ENCODE data around the gene EXOC2.
"Not testable (repeated sequence)": the region's sequence is repeated elsewhere in the genome, so short reads cannot be mapped to it uniquely, and the experiment has no call there.

EXOC2 gene

DNA sequence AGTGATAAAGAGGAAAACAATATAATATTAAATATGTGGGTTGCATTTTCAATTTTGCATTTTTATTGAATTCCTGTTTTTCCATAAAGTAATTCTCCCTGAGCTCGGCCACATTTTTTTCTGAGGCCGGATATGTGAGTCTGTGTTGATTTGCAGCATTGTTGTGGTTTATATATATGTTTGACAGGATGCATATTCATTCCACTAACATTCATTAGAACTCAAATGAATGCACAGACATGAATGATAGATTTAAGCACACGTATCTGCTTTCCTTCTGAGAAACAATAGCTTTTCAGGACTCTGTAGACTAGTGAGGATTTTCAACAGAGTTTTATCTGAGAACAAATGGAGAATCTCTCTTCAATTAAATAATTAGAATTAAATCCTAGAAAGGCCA lies 10.6 kb upstream of the EXOC2 start:
- H3K4me3 ChIP-seq (ENCODE audit: low read length) = no peak overlapping the region
- TF ChIP-seq, protein P1, sequence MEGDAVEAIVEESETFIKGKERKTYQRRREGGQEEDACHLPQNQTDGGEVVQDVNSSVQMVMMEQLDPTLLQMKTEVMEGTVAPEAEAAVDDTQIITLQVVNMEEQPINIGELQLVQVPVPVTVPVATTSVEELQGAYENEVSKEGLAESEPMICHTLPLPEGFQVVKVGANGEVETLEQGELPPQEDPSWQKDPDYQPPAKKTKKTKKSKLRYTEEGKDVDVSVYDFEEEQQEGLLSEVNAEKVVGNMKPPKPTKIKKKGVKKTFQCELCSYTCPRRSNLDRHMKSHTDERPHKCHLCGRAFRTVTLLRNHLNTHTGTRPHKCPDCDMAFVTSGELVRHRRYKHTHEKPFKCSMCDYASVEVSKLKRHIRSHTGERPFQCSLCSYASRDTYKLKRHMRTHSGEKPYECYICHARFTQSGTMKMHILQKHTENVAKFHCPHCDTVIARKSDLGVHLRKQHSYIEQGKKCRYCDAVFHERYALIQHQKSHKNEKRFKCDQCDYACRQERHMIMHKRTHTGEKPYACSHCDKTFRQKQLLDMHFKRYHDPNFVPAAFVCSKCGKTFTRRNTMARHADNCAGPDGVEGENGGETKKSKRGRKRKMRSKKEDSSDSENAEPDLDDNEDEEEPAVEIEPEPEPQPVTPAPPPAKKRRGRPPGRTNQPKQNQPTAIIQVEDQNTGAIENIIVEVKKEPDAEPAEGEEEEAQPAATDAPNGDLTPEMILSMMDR (conservative IDR thresholded peaks at IDR 0.05; ENCODE audit: low read length) = no peak

DNA sequence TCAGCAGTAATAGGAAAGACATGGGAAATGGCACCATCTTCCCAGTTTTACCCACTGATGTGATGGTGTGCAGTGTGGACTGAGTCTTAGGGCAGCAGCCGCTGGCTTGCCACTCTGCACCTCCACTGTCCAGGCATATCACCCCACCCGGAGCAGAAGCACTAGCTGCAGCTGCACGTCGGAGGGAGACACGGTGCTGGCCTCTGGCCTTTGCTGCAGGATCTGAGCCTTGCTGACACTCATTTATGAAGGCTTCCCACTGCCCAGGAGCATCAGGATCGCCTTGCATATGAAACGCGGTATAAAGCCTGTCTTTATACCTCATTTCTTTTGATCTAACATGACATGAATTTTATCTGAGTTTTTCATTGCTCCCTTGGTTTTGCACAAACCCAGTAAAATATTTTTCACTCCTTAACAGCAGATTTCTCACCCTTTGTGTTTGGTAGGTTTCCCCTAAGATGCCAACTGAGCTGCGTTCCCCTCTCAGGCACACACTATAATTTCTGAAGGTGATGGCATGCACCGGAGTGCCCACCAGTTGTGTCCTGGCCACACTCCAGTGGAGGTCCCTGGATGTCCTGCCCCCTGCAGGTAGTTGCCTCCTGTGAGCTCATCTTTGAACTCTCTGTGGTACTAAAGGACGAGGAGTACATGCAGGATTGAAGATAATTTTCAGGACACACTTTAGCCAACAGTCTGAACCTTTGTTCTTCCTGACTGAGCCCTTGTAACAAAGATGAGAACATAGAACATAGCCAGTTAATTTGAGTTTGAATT lies 9.0 kb upstream of the EXOC2 start:
- TF ChIP-seq, protein P1 (conservative IDR thresholded peaks at IDR 0.05; ENCODE audit: low read length) = no peak
- DNase-seq (ENCODE audit: low read depth) = no peak
- no peak overlapping the region for H3K4me3 ChIP-seq (ENCODE audit: low read length)

More for the DNA sequence above, 10.6 kb upstream of the EXOC2 start:
- no peak for DNase-seq (ENCODE audit: low read depth)

DNA sequence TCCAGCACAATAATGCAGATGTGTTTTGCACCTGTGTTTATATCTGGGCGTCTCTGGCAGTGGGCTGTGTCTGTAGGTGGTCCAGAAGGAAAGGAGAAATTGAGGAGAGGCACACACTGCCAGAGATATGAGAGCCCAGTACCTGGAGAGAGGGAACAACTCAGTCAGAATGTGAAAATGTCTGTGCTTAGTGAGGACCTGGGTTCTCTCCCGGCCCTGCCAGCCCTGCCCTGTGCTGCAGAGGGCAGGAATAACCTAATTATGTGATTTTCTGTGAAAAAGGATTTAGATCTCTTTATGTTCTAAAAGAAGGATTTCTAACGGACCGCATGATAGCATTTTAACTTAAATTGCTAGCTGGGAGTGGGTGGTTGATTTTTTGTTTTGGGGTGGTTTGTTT lies 8.3 kb upstream of the EXOC2 start:
- TF ChIP-seq, protein P1 (conservative IDR thresholded peaks at IDR 0.05; ENCODE audit: low read length) = no peak
- DNase-seq (ENCODE audit: low read depth) = no peak
- H3K4me3 ChIP-seq (ENCODE audit: low read length) = no peak overlapping the region

DNA sequence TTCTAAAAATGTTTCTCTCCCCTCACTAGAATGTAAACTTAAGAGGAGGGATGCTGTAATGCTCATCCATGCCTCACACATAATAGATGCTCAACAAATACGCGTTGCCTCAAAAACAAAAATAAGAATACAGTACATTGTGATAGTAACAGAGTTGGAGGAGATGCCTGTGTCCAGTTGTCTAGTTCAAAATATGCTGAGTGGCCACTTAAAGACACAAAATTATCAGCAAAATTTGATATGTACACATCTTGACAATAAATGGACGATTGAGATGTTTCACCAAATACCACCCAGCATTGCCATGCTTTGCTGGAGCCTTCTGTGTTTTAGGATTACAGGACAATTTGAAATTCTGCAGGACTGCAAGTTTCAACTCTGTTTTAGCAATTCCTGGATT lies 7.6 kb upstream of the EXOC2 start:
- no peak overlapping the region for H3K4me3 ChIP-seq (ENCODE audit: low read length)
- TF ChIP-seq, protein P1 (conservative IDR thresholded peaks at IDR 0.05; ENCODE audit: low read length) = no peak
- DNase-seq (ENCODE audit: low read depth) = no peak

DNA sequence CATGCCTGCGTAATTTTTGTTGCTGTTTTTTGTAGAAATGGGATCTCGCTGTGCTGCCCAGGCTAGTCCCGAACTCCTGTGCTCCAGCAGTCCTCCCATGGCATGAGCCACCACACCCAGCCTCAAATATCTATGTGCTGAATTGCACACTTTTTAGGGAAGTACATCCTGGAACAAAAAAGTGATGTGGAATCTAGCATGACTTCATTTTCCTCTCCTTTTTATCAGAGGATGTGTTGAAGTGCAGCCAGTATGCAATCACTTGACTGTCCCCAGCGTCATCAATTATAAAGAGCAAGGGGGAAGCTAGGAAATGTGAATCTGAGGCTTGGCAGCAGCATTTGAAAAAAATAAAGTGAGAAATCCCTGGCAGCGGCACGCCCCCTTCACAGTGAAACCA lies 6.4 kb upstream of the EXOC2 start:
- H3K4me3 ChIP-seq (ENCODE audit: low read length) = no peak overlapping the region
- DNase-seq (ENCODE audit: low read depth) = no peak
- TF ChIP-seq, protein P1 (conservative IDR thresholded peaks at IDR 0.05; ENCODE audit: low read length) = no peak

DNA sequence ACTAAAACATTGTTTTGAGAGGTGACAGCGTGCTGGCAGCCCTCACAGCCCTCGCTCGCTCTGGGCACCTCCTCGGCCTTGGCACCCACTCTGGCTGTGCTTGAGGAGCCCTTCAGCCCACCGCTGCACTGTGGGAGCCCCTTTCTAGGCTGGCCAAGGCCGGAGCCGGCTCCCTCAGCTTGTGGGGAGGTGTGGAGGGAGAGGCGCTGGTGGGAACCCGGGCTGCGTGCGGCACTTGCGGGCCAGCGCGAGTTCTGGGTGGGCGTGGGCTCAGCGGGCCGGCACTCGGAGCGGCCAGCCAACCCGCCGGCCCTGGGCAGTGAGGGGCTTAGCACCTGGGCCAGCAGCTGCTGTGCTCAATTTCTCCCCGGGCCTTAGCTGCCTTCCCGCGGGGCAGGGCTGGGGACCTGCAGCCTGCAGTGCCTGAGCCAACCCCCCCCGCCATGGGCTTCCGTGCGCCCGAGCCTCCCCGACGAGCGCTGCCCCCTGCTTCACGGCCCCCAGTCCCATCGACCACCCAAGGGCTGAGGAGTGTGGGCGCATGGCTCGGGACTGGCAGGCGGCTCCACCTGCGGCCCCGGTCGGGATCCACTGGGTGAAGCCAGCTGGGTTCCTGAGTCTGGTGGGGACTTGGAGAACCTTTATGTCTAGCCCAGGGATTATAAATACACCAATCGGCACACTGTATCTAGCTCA lies 1.6 kb upstream of the EXOC2 start:
- DNase-seq (ENCODE audit: low read depth); H3K4me3 ChIP-seq (ENCODE audit: low read length): not testable (repeated sequence)

DNA sequence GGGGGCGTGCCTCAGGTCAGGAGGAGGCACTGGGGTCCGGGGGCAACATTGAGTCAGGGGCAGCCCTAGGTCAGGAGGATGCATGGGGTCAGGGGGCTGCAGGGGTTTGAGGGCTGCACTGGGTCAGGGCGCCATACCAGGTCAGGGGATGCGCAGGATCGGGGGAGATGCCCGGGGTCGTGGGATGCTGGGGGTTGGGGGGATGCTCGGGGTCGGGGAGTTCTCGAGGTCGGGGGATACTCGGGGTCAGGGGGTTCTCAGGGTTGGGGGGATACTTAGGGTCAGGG lies 727 bp upstream of the EXOC2 start:
- H3K4me3 ChIP-seq (ENCODE audit: low read length) = peak overlapping the region; percentile 90
- DNase-seq (ENCODE audit: low read depth) = no peak
- TF ChIP-seq, protein P1 (conservative IDR thresholded peaks at IDR 0.05; ENCODE audit: low read length) = no peak

Data from AG10803 (cell line).